ENCODE results near the gene CERK.

Gene CERK

DNA sequence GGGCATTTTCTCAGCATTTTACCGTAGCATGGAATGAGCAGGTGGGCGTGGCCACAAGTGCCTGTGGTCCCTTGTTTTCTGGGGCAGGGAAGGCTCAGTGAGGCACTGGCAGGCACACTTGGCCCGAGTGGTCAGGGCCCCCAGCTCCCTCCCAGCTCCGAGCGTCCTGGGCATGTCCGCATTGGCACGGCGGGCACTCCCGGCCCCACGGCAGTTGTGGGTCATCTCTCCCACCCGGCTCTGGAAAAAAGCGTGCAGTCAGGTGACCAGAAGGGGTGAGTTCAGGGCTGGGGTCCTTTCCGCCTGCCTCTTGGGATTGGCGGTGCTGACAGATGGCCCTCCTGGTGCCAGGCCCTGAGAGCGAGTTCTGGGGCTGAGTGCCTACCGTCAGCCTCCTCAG is 62.1 kb downstream of the CERK start:
- TF ChIP-seq, protein P1, sequence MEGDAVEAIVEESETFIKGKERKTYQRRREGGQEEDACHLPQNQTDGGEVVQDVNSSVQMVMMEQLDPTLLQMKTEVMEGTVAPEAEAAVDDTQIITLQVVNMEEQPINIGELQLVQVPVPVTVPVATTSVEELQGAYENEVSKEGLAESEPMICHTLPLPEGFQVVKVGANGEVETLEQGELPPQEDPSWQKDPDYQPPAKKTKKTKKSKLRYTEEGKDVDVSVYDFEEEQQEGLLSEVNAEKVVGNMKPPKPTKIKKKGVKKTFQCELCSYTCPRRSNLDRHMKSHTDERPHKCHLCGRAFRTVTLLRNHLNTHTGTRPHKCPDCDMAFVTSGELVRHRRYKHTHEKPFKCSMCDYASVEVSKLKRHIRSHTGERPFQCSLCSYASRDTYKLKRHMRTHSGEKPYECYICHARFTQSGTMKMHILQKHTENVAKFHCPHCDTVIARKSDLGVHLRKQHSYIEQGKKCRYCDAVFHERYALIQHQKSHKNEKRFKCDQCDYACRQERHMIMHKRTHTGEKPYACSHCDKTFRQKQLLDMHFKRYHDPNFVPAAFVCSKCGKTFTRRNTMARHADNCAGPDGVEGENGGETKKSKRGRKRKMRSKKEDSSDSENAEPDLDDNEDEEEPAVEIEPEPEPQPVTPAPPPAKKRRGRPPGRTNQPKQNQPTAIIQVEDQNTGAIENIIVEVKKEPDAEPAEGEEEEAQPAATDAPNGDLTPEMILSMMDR (conservative IDR thresholded peaks at IDR 0.05; ENCODE audit: low read depth, low read length), result no peak
- Histone ChIP-seq H3K9ac (no peak overlapping the region), H2AFZ (ENCODE audit: low read depth) (no peak overlapping the region), H3K4me1 (ENCODE audit: low read depth, poor library complexity, severe bottlenecking) (no peaks in the 10 kb centered on the region), H3K27ac (no peak overlapping the region), H3K4me2 (no peak overlapping the region), H3K27me3 (ENCODE audit: insufficient read depth, low read depth) (no peaks in the 10 kb centered on the region), H3K79me2 (ENCODE audit: insufficient read depth, low read depth) (no peaks in the 10 kb centered on the region), H3K36me3 (ENCODE audit: insufficient read depth) (no peaks in the 10 kb centered on the region), H4K20me1 (ENCODE audit: insufficient read depth) (no peaks in the 10 kb centered on the region), H3K4me3 (IDR thresholded peaks at IDR 0.05; ENCODE audit: insufficient read depth, low read depth, low read length) (no peak overlapping the region)

DNA sequence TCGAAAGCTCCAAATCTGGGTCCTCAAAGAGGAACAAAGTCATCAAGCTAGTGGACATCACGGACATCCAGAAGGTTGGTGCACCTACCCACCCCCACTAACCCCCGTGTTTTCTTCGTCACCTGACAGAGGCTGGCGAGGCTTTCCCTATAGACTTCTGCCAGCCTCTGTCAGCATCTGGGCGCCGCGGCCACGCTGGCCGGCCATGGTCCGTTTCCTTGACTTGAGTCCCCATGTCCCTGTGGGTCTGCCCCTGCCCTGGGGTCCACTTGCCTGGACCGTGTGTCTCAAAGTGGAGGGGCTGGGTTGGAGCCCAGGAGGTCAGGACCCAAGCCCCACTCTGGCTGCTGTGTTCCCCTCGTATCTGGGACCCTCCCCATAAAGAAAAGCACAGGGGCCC is 62.6 kb downstream of the CERK start:
- no peaks in the 10 kb centered on the region for H3K27me3 ChIP-seq (ENCODE audit: insufficient read depth, low read depth)
- H3K4me3 ChIP-seq (IDR thresholded peaks at IDR 0.05; ENCODE audit: insufficient read depth, low read depth, low read length), result no peak overlapping the region
- H3K27ac ChIP-seq, result no peak overlapping the region
- H3K79me2 ChIP-seq (ENCODE audit: insufficient read depth, low read depth), result no peaks in the 10 kb centered on the region
- TF ChIP-seq, protein P1 (conservative IDR thresholded peaks at IDR 0.05; ENCODE audit: low read depth, low read length), result no peak
- H2AFZ ChIP-seq (ENCODE audit: low read depth), result no peak overlapping the region
- H3K9ac ChIP-seq, result no peak overlapping the region
- no peaks in the 10 kb centered on the region for H3K4me1 ChIP-seq (ENCODE audit: low read depth, poor library complexity, severe bottlenecking)
- no peaks in the 10 kb centered on the region for H4K20me1 ChIP-seq (ENCODE audit: insufficient read depth)
- no peak overlapping the region for H3K4me2 ChIP-seq
- no peaks in the 10 kb centered on the region for H3K36me3 ChIP-seq (ENCODE audit: insufficient read depth)

DNA sequence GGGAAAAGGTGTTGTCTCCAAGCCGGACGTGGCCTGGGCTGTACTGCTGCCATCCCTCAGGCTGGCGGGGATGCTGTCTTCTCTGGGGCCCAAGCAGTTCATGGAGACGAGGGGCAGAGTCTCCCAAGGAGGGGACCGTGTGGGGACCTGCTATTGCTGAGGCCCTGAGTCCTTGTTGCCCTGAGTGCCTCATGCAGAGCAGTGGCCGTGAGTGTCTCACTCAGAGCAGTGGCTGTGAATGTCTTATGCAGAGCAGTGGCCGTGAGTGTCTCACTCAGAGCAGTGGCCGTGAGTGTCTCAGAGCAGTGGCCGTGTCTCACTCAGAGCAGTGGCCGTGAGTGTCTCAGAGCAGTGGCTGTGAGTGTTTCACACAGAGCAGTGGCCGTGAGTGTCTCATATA is 63.1 kb downstream of the CERK start:
- H2AFZ ChIP-seq (ENCODE audit: low read depth), result no peak overlapping the region
- no peaks in the 10 kb centered on the region for H3K4me1 ChIP-seq (ENCODE audit: low read depth, poor library complexity, severe bottlenecking)
- no peaks in the 10 kb centered on the region for H3K79me2 ChIP-seq (ENCODE audit: insufficient read depth, low read depth)
- no peak overlapping the region for H3K9ac ChIP-seq
- H3K4me2 ChIP-seq, result no peak overlapping the region
- no peak overlapping the region for H3K4me3 ChIP-seq (IDR thresholded peaks at IDR 0.05; ENCODE audit: insufficient read depth, low read depth, low read length)
- no peak overlapping the region for H3K27ac ChIP-seq
- H4K20me1 ChIP-seq (ENCODE audit: insufficient read depth), result no peaks in the 10 kb centered on the region
- TF ChIP-seq, protein P1 (conservative IDR thresholded peaks at IDR 0.05; ENCODE audit: low read depth, low read length), result no peak
- H3K36me3 ChIP-seq (ENCODE audit: insufficient read depth), result no peaks in the 10 kb centered on the region
- H3K27me3 ChIP-seq (ENCODE audit: insufficient read depth, low read depth), result no peaks in the 10 kb centered on the region

DNA sequence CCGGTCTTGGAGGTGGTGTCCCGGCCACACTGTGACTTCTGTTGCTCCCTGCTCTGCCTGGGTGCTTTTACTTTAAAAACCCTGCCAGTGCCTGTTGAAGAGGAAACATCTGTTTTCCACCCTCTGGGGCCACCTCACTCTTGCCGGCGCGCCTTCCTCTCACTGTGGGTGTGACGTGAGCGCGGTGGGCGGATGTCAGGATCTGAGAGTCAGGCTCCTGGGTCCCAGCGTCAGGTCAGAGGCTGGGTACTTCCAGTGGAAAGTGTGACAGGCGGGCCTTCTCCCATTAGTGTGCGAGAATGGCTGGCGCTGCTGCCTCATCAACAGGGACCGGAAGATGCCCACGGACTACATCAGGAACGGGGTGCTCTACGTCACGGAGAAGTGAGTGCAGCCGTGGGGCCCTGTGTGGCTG is 63.7 kb downstream of the CERK start:
- Histone ChIP-seq H3K79me2 (ENCODE audit: insufficient read depth, low read depth) (no peaks in the 10 kb centered on the region), H3K4me2 (no peak overlapping the region), H3K27ac (no peak overlapping the region), H3K4me1 (ENCODE audit: low read depth, poor library complexity, severe bottlenecking) (no peaks in the 10 kb centered on the region), H3K27me3 (ENCODE audit: insufficient read depth, low read depth) (no peaks in the 10 kb centered on the region), H3K4me3 (IDR thresholded peaks at IDR 0.05; ENCODE audit: insufficient read depth, low read depth, low read length) (no peak overlapping the region), H3K9ac (no peak overlapping the region), H2AFZ (ENCODE audit: low read depth) (no peak overlapping the region), H4K20me1 (ENCODE audit: insufficient read depth) (no peaks in the 10 kb centered on the region), H3K36me3 (ENCODE audit: insufficient read depth) (no peaks in the 10 kb centered on the region)
- TF ChIP-seq, protein P1 (conservative IDR thresholded peaks at IDR 0.05; ENCODE audit: low read depth, low read length), result no peak
